Measurements from ENCODE around the gene KLHL14. TPM values are rescaled to one million over a fixed set of nuclear protein-coding genes. Genes with fewer than 3 reads are reported as not detected.

KLHL14 gene
- polyA plus RNA-seq, 1 experiment, result not detected

DNA sequence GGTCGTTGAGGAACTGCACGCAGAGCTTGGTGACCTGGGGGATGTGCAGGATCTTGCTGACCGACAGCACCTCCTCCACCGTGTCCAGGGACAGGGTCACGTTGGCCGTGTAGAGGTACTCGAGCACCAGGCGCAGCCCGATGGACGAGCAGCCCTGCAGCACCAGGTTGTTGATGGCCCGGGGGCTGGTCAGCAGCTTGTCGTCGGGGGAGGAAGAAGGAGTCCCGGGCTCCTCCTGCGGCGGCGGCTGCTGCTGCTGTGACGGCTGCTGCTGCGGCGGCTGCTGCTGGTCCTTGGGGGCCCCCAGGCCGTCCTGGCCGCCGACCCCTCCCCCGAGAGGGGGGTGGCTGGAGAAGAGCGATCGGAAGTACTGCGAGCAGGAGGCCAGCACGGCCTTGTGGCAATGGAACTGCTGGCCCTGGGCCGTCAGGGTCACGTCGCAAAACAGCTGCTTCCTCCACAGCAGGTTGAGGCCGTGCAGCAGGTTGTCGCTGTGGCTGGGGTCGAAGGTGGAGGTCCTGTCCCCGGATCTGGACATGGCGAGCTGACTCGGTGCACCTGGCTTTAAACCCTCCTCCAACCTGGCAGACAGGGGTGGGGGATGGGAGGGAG, 2.7 kb downstream of the KLHL14 start:
- H3K4me3 ChIP-seq (ENCODE audit: low read depth, low read length), result no peak overlapping the region
- TF ChIP-seq, protein P1, sequence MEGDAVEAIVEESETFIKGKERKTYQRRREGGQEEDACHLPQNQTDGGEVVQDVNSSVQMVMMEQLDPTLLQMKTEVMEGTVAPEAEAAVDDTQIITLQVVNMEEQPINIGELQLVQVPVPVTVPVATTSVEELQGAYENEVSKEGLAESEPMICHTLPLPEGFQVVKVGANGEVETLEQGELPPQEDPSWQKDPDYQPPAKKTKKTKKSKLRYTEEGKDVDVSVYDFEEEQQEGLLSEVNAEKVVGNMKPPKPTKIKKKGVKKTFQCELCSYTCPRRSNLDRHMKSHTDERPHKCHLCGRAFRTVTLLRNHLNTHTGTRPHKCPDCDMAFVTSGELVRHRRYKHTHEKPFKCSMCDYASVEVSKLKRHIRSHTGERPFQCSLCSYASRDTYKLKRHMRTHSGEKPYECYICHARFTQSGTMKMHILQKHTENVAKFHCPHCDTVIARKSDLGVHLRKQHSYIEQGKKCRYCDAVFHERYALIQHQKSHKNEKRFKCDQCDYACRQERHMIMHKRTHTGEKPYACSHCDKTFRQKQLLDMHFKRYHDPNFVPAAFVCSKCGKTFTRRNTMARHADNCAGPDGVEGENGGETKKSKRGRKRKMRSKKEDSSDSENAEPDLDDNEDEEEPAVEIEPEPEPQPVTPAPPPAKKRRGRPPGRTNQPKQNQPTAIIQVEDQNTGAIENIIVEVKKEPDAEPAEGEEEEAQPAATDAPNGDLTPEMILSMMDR (IDR thresholded peaks at IDR 0.05; ENCODE audit: low read depth, low read length), result no peak
- ChIA-PET CTCF (no interaction called here), POLR2A (no interaction called here)
- no peak for DNase-seq (ENCODE audit: low read depth, low spot score)
- H3K27ac ChIP-seq (ENCODE audit: low read depth, low read length), result no peak overlapping the region
- H3K9me3 ChIP-seq (ENCODE audit: control insufficient read depth, insufficient read depth, low read length), result no peaks in the 10 kb centered on the region; the same call in 1 of the 2 replicates
- peaks cover 34% of the 10 kb centered on the region for H3K27me3 ChIP-seq (ENCODE audit: control insufficient read depth, insufficient read depth, low read length)

DNA sequence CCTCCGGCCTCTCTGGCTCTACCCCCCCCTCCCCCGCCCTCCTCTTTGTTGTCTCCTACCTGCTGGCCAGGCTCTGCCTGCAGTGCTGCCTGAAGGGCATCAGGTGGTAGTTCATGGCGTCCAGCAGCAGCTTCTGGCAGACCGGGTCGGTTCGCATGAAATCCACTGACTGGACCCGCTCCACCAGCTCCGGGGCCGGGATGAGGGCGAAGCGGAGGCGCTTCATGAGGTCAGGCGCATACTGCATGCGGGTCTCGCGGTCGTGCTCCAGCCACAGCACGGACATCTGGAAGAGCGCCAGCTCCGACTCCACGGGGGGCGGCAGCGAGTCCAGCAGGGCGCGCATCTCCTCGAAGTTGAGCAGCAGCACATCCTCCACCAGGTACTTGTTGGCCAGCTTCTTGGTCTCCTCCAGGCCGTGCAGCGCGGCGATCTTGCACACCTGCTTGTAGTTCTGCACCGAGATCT, 3.2 kb downstream of the KLHL14 start:
- Histone ChIP-seq H3K9me3 (ENCODE audit: control insufficient read depth, insufficient read depth, low read length) (no peaks in the 10 kb centered on the region; the same call in 1 of the 2 replicates), H3K27me3 (ENCODE audit: control insufficient read depth, insufficient read depth, low read length) (peaks cover 34% of the 10 kb centered on the region), H3K4me3 (ENCODE audit: low read depth, low read length) (no peak overlapping the region), H3K27ac (ENCODE audit: low read depth, low read length) (no peak overlapping the region)
- TF ChIP-seq, protein P1 (IDR thresholded peaks at IDR 0.05; ENCODE audit: low read depth, low read length), result no peak
- DNase-seq (ENCODE audit: low read depth, low spot score), result no peak
- ChIA-PET CTCF (no interaction called here), POLR2A (no interaction called here)

DNA sequence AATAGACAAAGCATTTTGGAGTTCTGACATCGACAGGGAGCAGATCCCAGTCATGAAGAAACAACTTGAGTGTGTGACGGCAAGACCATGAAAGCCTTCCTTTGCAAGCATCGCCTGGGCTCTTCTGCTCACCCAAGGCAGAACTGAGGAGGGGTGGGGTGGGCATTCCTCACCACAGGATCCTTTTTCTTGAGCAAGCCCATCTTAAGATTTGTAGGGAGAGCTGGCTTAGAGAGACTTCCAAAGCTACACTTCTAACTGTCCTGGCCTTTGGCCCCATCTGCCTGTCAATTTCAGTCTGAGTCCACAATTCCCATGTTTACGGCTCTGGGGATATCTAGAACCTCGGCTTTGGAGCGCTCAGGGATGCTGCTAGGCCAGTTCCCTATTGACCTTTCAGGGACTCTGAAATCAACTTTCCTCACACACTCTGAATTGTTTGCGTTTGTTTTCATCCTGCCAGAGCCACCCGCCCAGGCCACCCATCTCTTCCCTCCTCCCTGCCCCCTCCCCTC, 3.7 kb downstream of the KLHL14 start:
- H3K27me3 ChIP-seq (ENCODE audit: control insufficient read depth, insufficient read depth, low read length), result peaks cover 34% of the 10 kb centered on the region
- ChIA-PET CTCF (interaction anchor here (0.5 kb wide), 1 partner anchor 16 kb away, joined by 3 read pairs; no protein-coding TSS in a partner anchor), POLR2A (no interaction called here)
- DNase-seq (ENCODE audit: low read depth, low spot score), result no peak
- TF ChIP-seq, protein P1 (IDR thresholded peaks at IDR 0.05; ENCODE audit: low read depth, low read length), result no peak
- H3K27ac ChIP-seq (ENCODE audit: low read depth, low read length), result no peak overlapping the region
- no peak overlapping the region for H3K4me3 ChIP-seq (ENCODE audit: low read depth, low read length)
- no peaks in the 10 kb centered on the region; the same call in 1 of the 2 replicates for H3K9me3 ChIP-seq (ENCODE audit: control insufficient read depth, insufficient read depth, low read length)

DNA sequence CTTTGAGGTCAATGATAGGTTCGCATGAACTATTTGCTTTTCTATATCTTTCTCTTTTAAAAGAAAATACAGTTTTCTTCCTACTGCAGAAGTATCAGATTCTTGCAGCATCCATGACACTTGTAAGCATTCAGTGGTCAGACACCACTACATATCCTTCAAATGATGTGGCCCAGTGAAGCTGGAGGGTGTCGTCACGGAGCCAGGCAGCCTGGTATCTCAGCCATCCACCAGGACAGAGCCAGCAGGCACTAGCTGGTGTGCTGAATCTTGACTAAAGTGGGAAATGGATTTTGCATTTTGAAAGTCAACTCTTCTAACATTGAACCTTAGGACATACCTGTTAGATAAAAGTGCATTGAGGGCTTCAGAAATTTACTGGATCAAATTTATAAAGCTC, 5.4 kb downstream of the KLHL14 start:
- TF ChIP-seq, protein P1 (IDR thresholded peaks at IDR 0.05; ENCODE audit: low read depth, low read length), result no peak
- peaks cover 26% of the 10 kb centered on the region for H3K27me3 ChIP-seq (ENCODE audit: control insufficient read depth, insufficient read depth, low read length)
- DNase-seq (ENCODE audit: low read depth, low spot score), result no peak
- POLR2A ChIA-PET, result no interaction called here
- no peaks in the 10 kb centered on the region; the same call in 1 of the 2 replicates for H3K9me3 ChIP-seq (ENCODE audit: control insufficient read depth, insufficient read depth, low read length)
- CTCF ChIA-PET, result no interaction called here
- H3K27ac ChIP-seq (ENCODE audit: low read depth, low read length), result no peak overlapping the region
- no peak overlapping the region for H3K4me3 ChIP-seq (ENCODE audit: low read depth, low read length)

DNA sequence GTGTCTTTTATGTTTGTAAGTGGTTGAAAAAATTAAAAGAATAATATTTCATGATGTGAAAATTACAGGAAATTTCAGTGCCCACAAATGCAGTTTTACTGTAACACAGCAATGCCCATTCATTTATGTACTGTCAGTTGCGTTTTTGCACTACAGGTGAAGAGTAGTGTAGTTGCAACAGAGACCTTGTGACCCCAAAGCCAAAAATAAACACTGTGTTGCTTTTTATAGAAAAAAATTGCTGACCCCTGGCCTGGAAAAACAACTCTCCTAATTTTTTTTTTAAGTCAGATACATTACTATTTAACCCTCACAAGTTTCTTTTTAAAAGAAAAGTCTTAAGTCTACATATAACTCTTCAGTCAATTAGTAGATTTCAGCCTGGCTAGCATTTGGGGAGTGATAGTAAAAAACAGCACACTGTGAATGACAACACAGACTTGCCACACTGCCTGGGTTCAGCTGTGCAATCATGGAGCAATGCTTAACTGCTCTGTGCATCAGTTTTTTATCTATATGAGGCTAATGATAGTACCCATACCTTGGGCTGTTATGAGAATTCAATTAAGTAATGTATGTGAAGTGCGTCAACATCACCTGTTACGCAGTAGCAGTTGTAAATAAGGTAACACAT, 8.1 kb downstream of the KLHL14 start:
- ChIA-PET POLR2A (no interaction called here), CTCF (no interaction called here)
- TF ChIP-seq, protein P1 (IDR thresholded peaks at IDR 0.05; ENCODE audit: low read depth, low read length), result no peak
- no peak overlapping the region for H3K27ac ChIP-seq (ENCODE audit: low read depth, low read length)
- no peak for DNase-seq (ENCODE audit: low read depth, low spot score)
- H3K27me3 ChIP-seq (ENCODE audit: control insufficient read depth, insufficient read depth, low read length), result peaks cover 3% of the 10 kb centered on the region
- H3K9me3 ChIP-seq (ENCODE audit: control insufficient read depth, insufficient read depth, low read length), result no peaks in the 10 kb centered on the region; the same call in 1 of the 2 replicates
- H3K4me3 ChIP-seq (ENCODE audit: low read depth, low read length), result no peak overlapping the region
